Measurements from ENCODE around the gene EMSY. TPM values are rescaled to one million over a fixed set of nuclear protein-coding genes. Genes with fewer than 3 reads are reported as not detected.
"Not testable (repeated sequence)": the region's sequence is repeated elsewhere in the genome, so short reads cannot be mapped to it uniquely, and the experiment has no call there.

Gene EMSY
- total and polyA plus RNA-seq, 8 donors = 3.7 to 185 (median 17.3) TPM

GRCh38 chr11:76568139-76568538, 123.3 kb downstream of the EMSY start:
- Histone ChIP-seq H3K36me3 (no peaks in the 10 kb centered on the region), H3K4me3 (no peak overlapping the region), H3K4me1 (no peaks in the 10 kb centered on the region), H3K27ac (no peak overlapping the region), H3K27me3 (no peaks in the 10 kb centered on the region), H3K9me3 (no peaks in the 10 kb centered on the region)
- intact Hi-C loops (cut with DNase I; ENCODE audit: low total_unique reads) = no loop called here
- no peak for DNase-seq
- 67 to 76% (median 73%) methylated on average over 4 of the region's 4 CpGs for WGBS, 5 donors
- TF ChIP-seq POLR2A (IDR thresholded peaks at IDR 0.05) (no peak), POLR2AphosphoS5 (IDR thresholded peaks at IDR 0.05) (no peak)

GRCh38 chr11:76568621-76569020, 123.8 kb downstream of the EMSY start:
- no peak overlapping the region for H3K27ac ChIP-seq
- 24 to 52% (median 35%) methylated on average over 1 of the region's 1 CpG for WGBS, 5 donors
- no peak for DNase-seq
- intact Hi-C loops (cut with DNase I; ENCODE audit: low total_unique reads) = no loop called here
- H3K4me1 ChIP-seq = no peaks in the 10 kb centered on the region
- no peaks in the 10 kb centered on the region for H3K36me3 ChIP-seq
- TF ChIP-seq EP300 (IDR thresholded peaks at IDR 0.05) (no peak), POLR2A (IDR thresholded peaks at IDR 0.05) (no peak), POLR2AphosphoS5 (IDR thresholded peaks at IDR 0.05) (no peak), CTCF (IDR thresholded peaks at IDR 0.05) (no peak)
- H3K27me3 ChIP-seq = no peaks in the 10 kb centered on the region
- H3K4me3 ChIP-seq = no peak overlapping the region
- no peaks in the 10 kb centered on the region for H3K9me3 ChIP-seq

GRCh38 chr11:76572181-76572875, 127.5 kb downstream of the EMSY start:
- DNase-seq; H3K9me3 ChIP-seq; H3K27ac ChIP-seq; H3K36me3 ChIP-seq; H3K4me1 ChIP-seq; H3K27me3 ChIP-seq; intact Hi-C loops (cut with DNase I; ENCODE audit: low total_unique reads); H3K4me3 ChIP-seq: not testable (repeated sequence)
- WGBS, 5 donors = 61 to 81% (median 75%) methylated on average over 12 of the region's 12 CpGs

- H3K9me3 ChIP-seq = no peaks in the 10 kb centered on the region
- intact Hi-C loops (cut with DNase I; ENCODE audit: low total_unique reads) = no loop called here
- H3K27ac ChIP-seq = no peak overlapping the region
- TF ChIP-seq CTCF (IDR thresholded peaks at IDR 0.05) (no peak), POLR2AphosphoS5 (IDR thresholded peaks at IDR 0.05) (no peak), POLR2A (IDR thresholded peaks at IDR 0.05) (no peak)
- peaks cover 0 to 17% (median under 1%) of the 10 kb centered on the region in 4 donors for H3K4me1 ChIP-seq
- H3K4me3 ChIP-seq = no peak overlapping the region
- no peaks in the 10 kb centered on the region for H3K27me3 ChIP-seq
- H3K36me3 ChIP-seq = no peaks in the 10 kb centered on the region
- WGBS, 5 donors = 79 to 95% (median 84%) methylated on average over 2 of the region's 2 CpGs
- no peak for DNase-seq
These were observed 129.6 kb downstream of the EMSY start for GRCh38 chr11:76574406-76574805.

GRCh38 chr11:76574879-76575278, 130.1 kb downstream of the EMSY start:
- intact Hi-C loops (cut with DNase I; ENCODE audit: low total_unique reads) = no loop called here
- no peak for TF ChIP-seq CTCF (IDR thresholded peaks at IDR 0.05)
- no peak for TF ChIP-seq EP300 (IDR thresholded peaks at IDR 0.05)
- TF ChIP-seq POLR2AphosphoS5 (IDR thresholded peaks at IDR 0.05) = no peak
- TF ChIP-seq POLR2A (IDR thresholded peaks at IDR 0.05) = no peak
- H3K27me3 ChIP-seq = no peaks in the 10 kb centered on the region
- no peak for DNase-seq
- no peak overlapping the region for H3K4me3 ChIP-seq
- no peaks in the 10 kb centered on the region for H3K36me3 ChIP-seq
- H3K4me1 ChIP-seq = peaks cover 0 to 19% (median 3%) of the 10 kb centered on the region in 4 donors
- 82 to 95% (median 86%) methylated on average over 1 of the region's 1 CpG for WGBS, 5 donors
- no peak overlapping the region for H3K27ac ChIP-seq
- H3K9me3 ChIP-seq = no peaks in the 10 kb centered on the region
